HEK293T (cell line): ENCODE results near the gene C20orf204.

ENCODE experiments used
- ARNT ChIP-seq: fragments of 450-650 bp; IDR thresholded peaks from 2 replicates; pipeline ENCODE4 v1.6.1; 2017; ENCODE audit warnings: mild to moderate bottlenecking
- BHLHE40 ChIP-seq: fragments of 450-650 bp; IDR thresholded peaks from 2 replicates; pipeline ENCODE4 v1.6.1; 2016; ENCODE audit warnings: mild to moderate bottlenecking, moderate library complexity, borderline replicate concordance
- FOXA1 ChIP-seq: fragments of 450-650 bp; IDR thresholded peaks from 2 replicates; pipeline ENCODE4 v1.6.1; 2016; ENCODE audit warnings: mild to moderate bottlenecking
- FOXM1 ChIP-seq: fragments of 450-650 bp; IDR thresholded peaks from 2 replicates; pipeline ENCODE4 v1.6.1; 2017; ENCODE audit warnings: mild to moderate bottlenecking, borderline replicate concordance
- LEF1 ChIP-seq: fragments of 450-650 bp; IDR thresholded peaks from 2 replicates; pipeline ENCODE4 v1.6.1; 2017; ENCODE audit warnings: mild to moderate bottlenecking, borderline replicate concordance
- SUZ12 ChIP-seq: fragments of 450-650 bp; IDR thresholded peaks from 2 replicates; pipeline ENCODE4 v1.6.1; 2016; ENCODE audit warnings: mild to moderate bottlenecking
- ZNF384 ChIP-seq: fragments of 450-650 bp; IDR thresholded peaks from 2 replicates; pipeline ENCODE4 v1.6.1; 2016

- TF ChIP-seq LEF1 = no peak
- no peak for TF ChIP-seq SUZ12
- no peak for TF ChIP-seq ZNF384
- no peak for TF ChIP-seq FOXM1
- no peak for TF ChIP-seq FOXA1
- TF ChIP-seq BHLHE40 = no peak
- no peak for TF ChIP-seq ARNT
Observed at GRCh38 chr20:64081624-64081964, 45.6 kb downstream of the C20orf204 start.
